ENCODE data around the gene DTNB. TPM values are rescaled to one million over a fixed set of nuclear protein-coding genes. Genes with fewer than 3 reads are reported as not detected.

The DTNB gene
- total and polyA plus RNA-seq, 2 donors (not counting 3 experiments of a cell fraction or from before 2014, with no cell fraction given): 11.5 to 17.0 TPM

- H3K4me3 ChIP-seq (replicated peaks in 1 of 3; ENCODE audit: insufficient read depth in 1 of 3, low read depth in 1 of 3, low read length in 3 of 3): no peak overlapping the region
- H3K4me1 ChIP-seq (ENCODE audit: control insufficient read depth, extremely low read depth, insufficient read depth, low read length): peaks cover 2% of the 10 kb centered on the region
- no peak overlapping the region for H3K9ac ChIP-seq (replicated peaks; ENCODE audit: extremely low read depth, insufficient read depth, low read length)
- no peak overlapping the region for H2AFZ ChIP-seq (ENCODE audit: low read depth, low read length)
- ChIA-PET POLR2A (no interaction called here), CTCF (interaction anchor here (5.0 kb wide), 1 partner anchor 13 kb away, joined by 55 read pairs; no protein-coding TSS in a partner anchor)
- no peaks in the 10 kb centered on the region for H3K36me3 ChIP-seq (ENCODE audit: control insufficient read depth in 2 of 2, extremely low read depth in 1 of 2, insufficient read depth in 2 of 2, low read length in 2 of 2)
- no peak overlapping the region for H3K27ac ChIP-seq (ENCODE audit: insufficient read depth, low read depth, low read length)
- no peaks in the 10 kb centered on the region for H4K20me1 ChIP-seq (replicated peaks; ENCODE audit: control insufficient read depth, extremely low read depth, insufficient read depth, low read length)
- peaks cover 0 to 7% of the 10 kb centered on the region in 2 experiments for H3K27me3 ChIP-seq (ENCODE audit: control insufficient read depth in 2 of 2, insufficient read depth in 2 of 2, low read length in 2 of 2)
- TF ChIP-seq EZH2 (IDR thresholded peaks at IDR 0.05; ENCODE audit: borderline replicate concordance, low read depth, low read length, severe bottlenecking) (no peak), JUN (IDR thresholded peaks at IDR 0.05; ENCODE audit: borderline replicate concordance, insufficient read depth, insufficient read length, low read depth) (no peak), FOS (IDR thresholded peaks at IDR 0.05; ENCODE audit: borderline replicate concordance, insufficient read depth, low read length) (no peak), POLR2AphosphoS5 (IDR thresholded peaks at IDR 0.05; ENCODE audit: insufficient read depth, low read depth, low read length) (no peak), GATA2 (IDR thresholded peaks at IDR 0.05; ENCODE audit: insufficient read depth, insufficient read length, low read depth, low read length) (no peak), CTCF (IDR thresholded peaks at IDR 0.05; ENCODE audit: extremely low read depth in 1 of 2, insufficient read depth in 1 of 2, low read depth in 1 of 2, low read length in 2 of 2) (no peak)
- DNase-seq (ENCODE audit: low read depth, low spot score): no peak
- intact Hi-C loops (cut with micrococcal nuclease): no loop called here
- H3K9me3 ChIP-seq (replicated peaks; ENCODE audit: control insufficient read depth, insufficient read depth, low read length): no peaks in the 10 kb centered on the region
- no peaks in the 10 kb centered on the region for H3K9me1 ChIP-seq (replicated peaks; ENCODE audit: control insufficient read depth, extremely low read depth, insufficient read depth, low read length)
- FAIRE-seq: no peak
- no peak overlapping the region for H3K4me2 ChIP-seq (ENCODE audit: insufficient read depth, low read length)
- no peaks in the 10 kb centered on the region for H3K79me2 ChIP-seq (ENCODE audit: control insufficient read depth, insufficient read depth, low read length)
- dilution Hi-C loops (cut with MboI; ENCODE audit: extremely low pct_ligation_motif_present, low sequenced_read_pairs): no loop called here
- no TSS peak for BruUV-seq (replicated peaks)
Measured at GRCh38 chr2:25349397-25349796, 324.0 kb downstream of the DTNB start.
